ENCODE data around the gene TRPV3.

- TF ChIP-seq CTCF (IDR thresholded peaks at IDR 0.05) (no peak), EZH2 (IDR thresholded peaks at IDR 0.05) (no peak)
These were observed 470 bp downstream of the TRPV3 start for GRCh38 chr17:3556916-3557767.

All from neural progenitor cell (in vitro differentiated cells).